Measurements from ENCODE around the gene RABEP2. TPM values are rescaled to one million over a fixed set of nuclear protein-coding genes. Genes with fewer than 3 reads are reported as not detected.
"Not testable (repeated sequence)": the region's sequence is repeated elsewhere in the genome, so short reads cannot be mapped to it uniquely, and the experiment has no call there.

The RABEP2 gene
- total RNA-seq, 1 donor from 2014 or later: 64.5 TPM

- Histone ChIP-seq H3K4me3 (no peak within 1 kb of the TSS), H3K27ac (no peak within 1 kb of the TSS), H3K27me3 (no peaks in the 10 kb centered on the region), H3K9me3 (no peaks in the 10 kb centered on the region), H3K4me1 (no peaks in the 10 kb centered on the region), H3K36me3 (no peaks in the 10 kb centered on the region)
- no peak for TF ChIP-seq CTCF (IDR thresholded peaks at IDR 0.05)
- DNase-seq (ENCODE audit: low spot score in 2 of 2): no peak
- intact Hi-C loops (cut with DNase I): no loop called here
Observed at GRCh38 chr16:28931801-28932225, 6.8 kb upstream of the RABEP2 start, which contains the start of gene CD19. Gene CD19, plus strand, starts transcription at chr16:28931971. Its CDS starts 30 bp downstream, at chr16:28932001.

GRCh38 chr16:28930652-28931051 is 5.6 kb upstream of the RABEP2 start:
- H3K9me3 ChIP-seq: no peaks in the 10 kb centered on the region
- intact Hi-C loops (cut with DNase I): no loop called here
- H3K4me3 ChIP-seq: no peak overlapping the region
- no peak for TF ChIP-seq CTCF (IDR thresholded peaks at IDR 0.05)
- H3K27me3 ChIP-seq: no peaks in the 10 kb centered on the region
- H3K27ac ChIP-seq: no peak overlapping the region
- no peaks in the 10 kb centered on the region for H3K36me3 ChIP-seq
- DNase-seq (ENCODE audit: low spot score in 2 of 2): no peak
- peaks cover 0 to 2% of the 10 kb centered on the region in 2 donors for H3K4me1 ChIP-seq

- DNase-seq (ENCODE audit: low spot score in 2 of 2): no peak
- H3K27me3 ChIP-seq: no peaks in the 10 kb centered on the region
- peaks cover 0 to 2% of the 10 kb centered on the region in 2 donors for H3K4me1 ChIP-seq
- H3K27ac ChIP-seq: no peak overlapping the region
- intact Hi-C loops (cut with DNase I): no loop called here
- H3K36me3 ChIP-seq: no peaks in the 10 kb centered on the region
- TF ChIP-seq CTCF (IDR thresholded peaks at IDR 0.05): no peak
- no peaks in the 10 kb centered on the region for H3K9me3 ChIP-seq
- no peak overlapping the region for H3K4me3 ChIP-seq
Observed at GRCh38 chr16:28930203-28930602, 5.2 kb upstream of the RABEP2 start.

- no peak for TF ChIP-seq CTCF (IDR thresholded peaks at IDR 0.05)
- no peak overlapping the region for H3K4me3 ChIP-seq
- DNase-seq (ENCODE audit: low spot score in 2 of 2): no peak
- H3K4me1 ChIP-seq: peaks cover 6 to 9% of the 10 kb centered on the region in 2 donors
- H3K36me3 ChIP-seq: no peaks in the 10 kb centered on the region
- no peak overlapping the region for H3K27ac ChIP-seq
- intact Hi-C loops (cut with DNase I): no loop called here
- H3K27me3 ChIP-seq: no peaks in the 10 kb centered on the region
- H3K9me3 ChIP-seq: no peaks in the 10 kb centered on the region
Observed at GRCh38 chr16:28927815-28928214, 2.8 kb upstream of the RABEP2 start.

- intact Hi-C loops (cut with DNase I); H3K4me1 ChIP-seq; H3K36me3 ChIP-seq; H3K9me3 ChIP-seq; DNase-seq (ENCODE audit: low spot score in 2 of 2); H3K27me3 ChIP-seq: not testable (repeated sequence)
- Histone ChIP-seq H3K27ac (peak overlapping the region; percentile 96 to 99), H3K4me3 (peak overlapping the region in 1 of 2 donors; percentile 90)
Observed at GRCh38 chr16:28926284-28926683, 1.2 kb upstream of the RABEP2 start.

GRCh38 chr16:28925386-28926228 is 569 bp upstream of the RABEP2 start:
- DNase-seq (ENCODE audit: low spot score in 2 of 2): peak in 1 of 2 donors; percentile 88
- no peak for TF ChIP-seq CTCF (IDR thresholded peaks at IDR 0.05)

More at GRCh38 chr16:28925386-28926228, 569 bp upstream of the RABEP2 start:
- Histone ChIP-seq H3K9me3 (no peaks in the 10 kb centered on the region), H3K4me1 (peaks cover 6 to 9% of the 10 kb centered on the region in 2 donors), H3K27ac (peak overlapping the region; percentile 96 to 99), H3K27me3 (no peaks in the 10 kb centered on the region), H3K4me3 (peak overlapping the region; percentile 80 to 90), H3K36me3 (no peaks in the 10 kb centered on the region)
- intact Hi-C loops (cut with DNase I): loop anchor here (1.0 to 2.0 kb wide), 5 partner anchors 20 to 103 kb away; partner anchors contain the start of genes ATP2A1, ATXN2L, NFATC2IP and TUFM

Measured in ascending aorta (tissue), 2 donors.